ENCODE measurements around the gene GCGR. TPM values are rescaled to one million over a fixed set of nuclear protein-coding genes. Genes with fewer than 3 reads are reported as not detected.

Gene GCGR
- total and polyA plus RNA-seq, 7 experiments from 2014 or later: not detected

DNA sequence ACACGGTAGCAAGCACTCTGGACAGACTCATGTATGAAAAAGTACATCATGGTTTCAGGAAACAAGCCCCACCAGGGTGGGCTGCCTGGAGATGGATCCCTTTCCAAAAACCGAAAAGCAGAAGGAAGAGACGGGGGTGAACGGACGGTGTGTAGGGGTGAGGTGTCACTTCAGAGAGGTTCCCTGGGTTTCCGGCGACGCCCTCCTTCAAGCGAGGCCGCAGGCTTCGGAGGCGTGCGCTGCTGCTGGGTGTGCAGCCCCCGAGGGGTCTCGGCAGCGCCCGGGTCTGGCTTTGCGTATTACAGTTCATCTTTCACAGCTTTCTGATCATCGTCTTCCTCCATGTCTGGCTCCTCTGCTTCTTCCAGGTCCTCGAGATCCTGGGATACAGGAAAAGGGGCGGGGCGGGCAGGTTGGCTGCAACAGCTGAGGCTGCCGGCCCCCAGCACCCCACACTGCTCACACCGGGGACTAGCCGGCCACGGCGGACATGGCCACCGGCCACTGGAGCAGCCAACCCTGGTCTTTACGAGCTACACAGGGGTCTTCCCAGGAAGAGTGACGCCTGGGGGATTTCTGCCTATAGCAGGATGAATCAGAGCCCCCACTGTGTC lies 39.9 kb downstream of the GCGR start:
- Histone ChIP-seq H3K4me3 (ENCODE audit: low read length) (no peak overlapping the region), H3K4me1 (ENCODE audit: control insufficient read depth in 2 of 2, insufficient read depth in 2 of 2, low read length in 2 of 2) (no peaks in the 10 kb centered on the region), H3K36me3 (ENCODE audit: control insufficient read depth in 2 of 3, insufficient read depth in 3 of 3, low read length in 3 of 3) (peaks cover 5 to 54% (median 9%) of the 10 kb centered on the region in 3 experiments), H3K27ac (ENCODE audit: low read depth, low read length) (no peak overlapping the region), H3K27me3 (ENCODE audit: control insufficient read depth in 2 of 2, insufficient read depth in 2 of 2, low read length in 2 of 2) (no peaks in the 10 kb centered on the region), H3K9me3 (ENCODE audit: control insufficient read depth in 2 of 3, low read length in 3 of 3) (no peaks in the 10 kb centered on the region)
- CTCF ChIA-PET: no interaction called here
- DNase-seq (no peak), ATAC-seq (no peak)
- no peak overlapping the region for H3K27ac Mint-ChIP-seq
- H3K9me3 Mint-ChIP-seq: no peaks in the 10 kb centered on the region
- peaks cover 0 to 21% (median 0%) of the 10 kb centered on the region in 5 donors for H3K36me3 Mint-ChIP-seq
- H3K4me1 Mint-ChIP-seq: no peaks in the 10 kb centered on the region
- intact Hi-C loops (cut with micrococcal nuclease): no loop called here
- POLR2A ChIA-PET: interaction anchor here (1.8 kb wide), 1 partner anchor 10 kb away, joined by 8 read pairs; the partner anchor contains the start of gene MCRIP1
- no peaks in the 10 kb centered on the region for H3K27me3 Mint-ChIP-seq
- no peak overlapping the region for H3K4me3 Mint-ChIP-seq

DNA sequence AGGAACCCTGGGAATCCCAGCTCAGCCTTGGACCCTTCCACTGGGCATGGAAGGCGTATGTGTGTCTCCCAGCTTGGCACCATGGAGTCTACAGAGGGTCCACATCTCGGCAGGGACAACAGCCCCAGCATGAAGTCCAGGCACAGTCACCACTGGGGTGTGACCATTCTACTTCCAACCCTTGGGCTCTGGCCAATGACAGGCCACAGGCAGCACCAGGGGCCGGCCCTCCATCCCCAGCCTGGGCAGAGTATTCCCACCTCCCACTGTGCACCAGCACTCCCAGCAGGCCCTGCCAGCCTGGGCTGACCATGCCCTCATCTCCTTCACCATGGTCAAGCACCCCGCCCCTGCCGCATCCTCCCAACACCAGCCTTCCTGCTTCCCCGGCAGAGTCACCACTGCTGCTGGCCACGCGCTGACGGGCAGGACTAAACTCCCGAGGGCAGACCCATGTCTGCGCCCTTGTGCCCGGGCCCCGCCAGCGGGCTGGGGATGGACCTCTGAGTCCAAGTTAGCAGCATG lies 40.4 kb downstream of the GCGR start:
- ATAC-seq (no peak), DNase-seq (no peak)
- intact Hi-C loops (cut with micrococcal nuclease): no loop called here
- Histone ChIP-seq H3K9me3 (ENCODE audit: control insufficient read depth in 2 of 3, low read length in 3 of 3) (no peaks in the 10 kb centered on the region), H3K36me3 (ENCODE audit: control insufficient read depth in 2 of 3, insufficient read depth in 3 of 3, low read length in 3 of 3) (peaks cover 5 to 54% (median 9%) of the 10 kb centered on the region in 3 experiments), H3K27ac (ENCODE audit: low read depth, low read length) (no peak overlapping the region), H3K27me3 (ENCODE audit: control insufficient read depth in 2 of 2, insufficient read depth in 2 of 2, low read length in 2 of 2) (no peaks in the 10 kb centered on the region), H3K4me3 (ENCODE audit: low read length) (no peak overlapping the region), H3K4me1 (ENCODE audit: control insufficient read depth in 2 of 2, insufficient read depth in 2 of 2, low read length in 2 of 2) (no peaks in the 10 kb centered on the region)
- Mint-ChIP-seq H3K36me3 (peaks cover 0 to 21% (median 0%) of the 10 kb centered on the region in 5 donors), H3K4me1 (no peaks in the 10 kb centered on the region), H3K9me3 (no peaks in the 10 kb centered on the region), H3K27me3 (no peaks in the 10 kb centered on the region), H3K4me3 (no peak overlapping the region), H3K27ac (peak overlapping the region in 1 of 9 donors; percentile 28)
- CTCF ChIA-PET: no interaction called here
- POLR2A ChIA-PET: interaction anchor here (1.8 kb wide), 1 partner anchor 11 kb away, joined by 8 read pairs; the partner anchor contains the start of gene MCRIP1

DNA sequence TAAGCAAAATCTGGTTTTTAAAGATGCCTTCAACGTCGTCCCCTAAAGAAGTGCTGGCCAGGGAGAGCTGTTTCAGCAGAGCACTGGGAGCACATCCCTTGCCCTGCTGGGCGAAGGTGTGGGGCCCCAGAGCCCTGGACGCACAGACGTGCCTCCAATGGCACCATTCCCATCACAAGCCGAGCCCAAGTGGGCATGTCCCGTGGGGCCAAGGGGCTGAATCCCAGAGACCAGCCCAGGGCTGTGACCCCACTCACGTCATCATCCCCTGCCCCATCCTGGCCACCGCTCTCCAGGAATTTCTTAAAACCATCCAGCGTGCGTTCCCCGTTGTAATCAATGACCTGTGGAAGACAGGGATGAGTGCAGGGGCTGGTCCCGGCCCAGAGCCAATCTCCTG lies 40.9 kb downstream of the GCGR start:
- no peaks in the 10 kb centered on the region for H3K9me3 ChIP-seq (ENCODE audit: control insufficient read depth in 2 of 3, low read length in 3 of 3)
- no peaks in the 10 kb centered on the region for H3K27me3 Mint-ChIP-seq
- H3K36me3 Mint-ChIP-seq: peaks cover 0 to 21% (median 0%) of the 10 kb centered on the region in 5 donors
- H3K27me3 ChIP-seq (ENCODE audit: control insufficient read depth in 2 of 2, insufficient read depth in 2 of 2, low read length in 2 of 2): no peaks in the 10 kb centered on the region
- ChIA-PET POLR2A (no interaction called here), CTCF (no interaction called here)
- H3K4me3 Mint-ChIP-seq: no peak overlapping the region
- H3K4me1 ChIP-seq (ENCODE audit: control insufficient read depth in 2 of 2, insufficient read depth in 2 of 2, low read length in 2 of 2): no peaks in the 10 kb centered on the region
- peaks cover 5 to 54% (median 9%) of the 10 kb centered on the region in 3 experiments for H3K36me3 ChIP-seq (ENCODE audit: control insufficient read depth in 2 of 3, insufficient read depth in 3 of 3, low read length in 3 of 3)
- H3K4me1 Mint-ChIP-seq: no peaks in the 10 kb centered on the region
- no peaks in the 10 kb centered on the region for H3K9me3 Mint-ChIP-seq
- H3K27ac Mint-ChIP-seq: peak overlapping the region in 1 of 9 donors; percentile 6
- no peak overlapping the region for H3K4me3 ChIP-seq (ENCODE audit: low read length)
- intact Hi-C loops (cut with micrococcal nuclease): no loop called here
- H3K27ac ChIP-seq (ENCODE audit: low read depth, low read length): no peak overlapping the region
- DNase-seq (no peak), ATAC-seq (no peak)

DNA sequence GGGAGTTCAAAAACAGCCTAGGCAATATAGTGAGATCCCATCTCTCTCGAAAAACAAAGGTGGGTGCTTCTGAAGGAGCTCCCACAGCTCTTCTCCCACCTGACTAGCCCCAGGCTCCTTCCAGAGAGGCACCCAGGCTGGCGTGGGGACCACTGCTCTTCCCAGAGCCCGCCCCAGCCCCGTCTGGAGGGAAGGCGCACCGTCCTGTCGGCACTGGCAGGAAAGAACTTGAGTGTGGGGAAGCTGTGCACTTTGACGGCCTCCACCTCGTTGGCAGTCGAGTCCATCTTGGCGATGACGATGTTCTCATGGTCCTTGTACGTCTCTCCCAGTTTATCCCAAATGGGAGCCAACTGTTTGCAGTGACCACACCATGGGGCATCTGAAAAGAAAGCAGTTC lies 41.4 kb downstream of the GCGR start:
- Mint-ChIP-seq H3K9me3 (no peaks in the 10 kb centered on the region), H3K27ac (no peak overlapping the region), H3K36me3 (peaks cover 0 to 21% (median 0%) of the 10 kb centered on the region in 5 donors), H3K4me1 (no peaks in the 10 kb centered on the region), H3K4me3 (no peak overlapping the region), H3K27me3 (no peaks in the 10 kb centered on the region)
- no peak overlapping the region for H3K4me3 ChIP-seq (ENCODE audit: low read length)
- no peak for ATAC-seq
- H3K36me3 ChIP-seq (ENCODE audit: control insufficient read depth in 2 of 3, insufficient read depth in 3 of 3, low read length in 3 of 3): peaks cover 5 to 54% (median 9%) of the 10 kb centered on the region in 3 experiments
- no peaks in the 10 kb centered on the region for H3K27me3 ChIP-seq (ENCODE audit: control insufficient read depth in 2 of 2, insufficient read depth in 2 of 2, low read length in 2 of 2)
- ChIA-PET POLR2A (no interaction called here), CTCF (no interaction called here)
- no peaks in the 10 kb centered on the region for H3K4me1 ChIP-seq (ENCODE audit: control insufficient read depth in 2 of 2, insufficient read depth in 2 of 2, low read length in 2 of 2)
- H3K27ac ChIP-seq (ENCODE audit: low read depth, low read length): no peak overlapping the region
- no peaks in the 10 kb centered on the region for H3K9me3 ChIP-seq (ENCODE audit: control insufficient read depth in 2 of 3, low read length in 3 of 3)
- intact Hi-C loops (cut with micrococcal nuclease): no loop called here
- DNase-seq: no peak

DNA sequence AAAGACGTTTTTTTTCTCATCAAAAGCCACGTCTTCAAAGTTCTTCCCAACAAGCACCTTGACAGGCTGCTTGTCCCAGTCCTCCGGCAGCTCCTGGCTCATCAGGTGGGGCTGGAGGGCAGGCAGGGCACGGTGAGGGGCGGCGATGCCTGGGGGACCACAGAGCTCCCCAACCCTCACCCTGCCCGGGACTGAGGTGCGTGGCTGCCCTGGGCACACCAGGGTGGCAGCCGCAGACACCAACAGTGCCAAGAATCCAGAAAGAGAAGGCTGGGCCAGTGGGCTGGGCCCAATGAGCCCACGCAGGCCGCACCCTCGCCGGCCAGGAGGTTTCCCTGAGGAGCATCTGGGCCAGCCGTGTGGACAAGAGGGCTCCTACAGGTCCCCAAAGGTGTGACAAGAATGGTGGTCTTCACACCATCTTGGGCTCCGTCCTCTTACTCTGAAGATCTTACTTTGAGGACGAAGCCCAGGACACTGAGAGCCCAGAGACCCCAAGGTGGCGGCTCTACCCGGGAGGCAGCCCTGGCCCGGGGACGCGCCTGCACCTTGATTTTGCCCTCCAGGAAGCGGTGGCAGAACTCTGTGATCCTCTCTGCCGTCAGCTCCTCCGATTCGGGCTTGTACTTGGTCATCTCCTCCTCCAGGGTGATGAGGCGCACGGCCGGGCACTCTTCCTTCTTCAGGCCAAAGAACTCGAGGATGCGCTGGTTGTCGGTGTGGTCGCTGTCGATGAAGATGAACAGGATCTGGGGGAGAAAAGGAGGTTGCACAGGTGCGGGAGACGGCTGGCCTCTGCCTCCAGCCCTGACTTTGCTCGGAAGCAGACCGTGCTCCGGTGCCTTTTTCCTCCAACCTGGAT lies 42.2 kb downstream of the GCGR start:
- Histone ChIP-seq H3K36me3 (ENCODE audit: control insufficient read depth in 2 of 3, insufficient read depth in 3 of 3, low read length in 3 of 3) (peaks cover 5 to 55% (median 9%) of the 10 kb centered on the region in 3 experiments), H3K4me1 (ENCODE audit: control insufficient read depth in 2 of 2, insufficient read depth in 2 of 2, low read length in 2 of 2) (no peaks in the 10 kb centered on the region), H3K9me3 (ENCODE audit: control insufficient read depth in 2 of 3, low read length in 3 of 3) (no peaks in the 10 kb centered on the region), H3K27me3 (ENCODE audit: control insufficient read depth in 2 of 2, insufficient read depth in 2 of 2, low read length in 2 of 2) (no peaks in the 10 kb centered on the region), H3K27ac (ENCODE audit: low read depth, low read length) (no peak overlapping the region), H3K4me3 (ENCODE audit: low read length) (no peak overlapping the region)
- ChIA-PET CTCF (no interaction called here), POLR2A (no interaction called here)
- Mint-ChIP-seq H3K9me3 (no peaks in the 10 kb centered on the region), H3K4me1 (no peaks in the 10 kb centered on the region), H3K27ac (no peak overlapping the region), H3K27me3 (no peaks in the 10 kb centered on the region), H3K36me3 (peaks cover 0 to 21% (median 0%) of the 10 kb centered on the region in 5 donors), H3K4me3 (no peak overlapping the region)
- intact Hi-C loops (cut with micrococcal nuclease): no loop called here
- ATAC-seq (no peak), DNase-seq (no peak)

DNA sequence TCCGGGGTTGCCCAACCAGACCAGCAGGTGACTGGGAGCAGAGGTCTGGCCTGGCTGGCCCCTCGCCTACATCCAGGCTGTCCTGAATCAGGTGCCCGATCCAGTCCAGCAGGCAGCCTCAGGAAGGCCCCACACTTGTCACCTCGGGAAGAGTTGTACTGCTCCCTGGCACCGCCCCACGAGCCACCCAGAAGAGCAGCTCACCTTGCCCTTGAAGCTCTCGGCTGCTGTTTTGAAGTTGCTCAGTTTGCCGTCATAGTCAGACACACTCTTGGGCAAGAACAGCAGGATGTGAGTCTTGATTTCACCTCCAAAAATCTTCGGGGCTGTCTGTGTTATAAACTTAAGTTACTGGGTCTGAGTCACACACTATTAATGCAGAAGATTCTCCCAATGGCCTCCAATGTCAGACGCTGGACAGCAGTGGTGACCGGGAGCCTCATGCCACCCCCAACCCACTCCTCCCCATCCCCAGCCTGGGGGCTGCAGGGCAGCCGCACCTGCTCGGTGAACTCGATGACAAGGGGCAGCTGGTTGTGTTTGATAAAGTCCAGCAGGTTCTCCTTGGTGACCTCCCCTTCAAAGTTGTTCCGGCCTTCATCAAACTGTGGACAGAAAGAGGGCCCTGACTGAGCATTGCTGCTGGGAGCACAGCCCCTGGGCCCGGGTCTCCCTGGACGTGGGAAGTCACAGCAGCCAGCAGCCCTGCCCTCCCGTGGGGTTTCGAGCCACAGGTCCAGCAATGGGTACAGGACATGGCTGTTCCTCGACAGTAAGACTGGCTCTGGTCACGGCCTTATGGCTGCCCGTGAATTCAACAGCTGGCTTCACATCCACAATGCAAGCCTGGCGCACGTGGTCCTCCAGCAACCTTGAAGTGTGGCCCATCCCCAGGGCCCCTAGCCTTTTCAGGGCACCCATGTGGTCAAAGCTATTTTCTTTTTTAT lies 43.1 kb downstream of the GCGR start:
- CTCF ChIA-PET: no interaction called here
- no peaks in the 10 kb centered on the region for H3K27me3 Mint-ChIP-seq

More for the DNA sequence above, 43.1 kb downstream of the GCGR start:
- H3K9me3 ChIP-seq (ENCODE audit: control insufficient read depth in 2 of 3, low read length in 3 of 3): no peaks in the 10 kb centered on the region
- peaks cover 5 to 64% (median 13%) of the 10 kb centered on the region in 3 experiments for H3K36me3 ChIP-seq (ENCODE audit: control insufficient read depth in 2 of 3, insufficient read depth in 3 of 3, low read length in 3 of 3)
- no peaks in the 10 kb centered on the region for H3K4me1 ChIP-seq (ENCODE audit: control insufficient read depth in 2 of 2, insufficient read depth in 2 of 2, low read length in 2 of 2)
- intact Hi-C loops (cut with micrococcal nuclease): no loop called here
- POLR2A ChIA-PET: no interaction called here
- Mint-ChIP-seq H3K4me1 (peaks cover 0 to 6% (median 0%) of the 10 kb centered on the region in 7 donors), H3K4me3 (no peak overlapping the region), H3K9me3 (no peaks in the 10 kb centered on the region), H3K27ac (no peak overlapping the region), H3K36me3 (peaks cover 0 to 27% (median 4%) of the 10 kb centered on the region in 5 donors)
- ATAC-seq: no peak
- no peak overlapping the region for H3K27ac ChIP-seq (ENCODE audit: low read depth, low read length)
- H3K27me3 ChIP-seq (ENCODE audit: control insufficient read depth in 2 of 2, insufficient read depth in 2 of 2, low read length in 2 of 2): no peaks in the 10 kb centered on the region
- DNase-seq: no peak
- no peak overlapping the region for H3K4me3 ChIP-seq (ENCODE audit: low read length)

Measured in naive thymus-derived CD4-positive, alpha-beta T cell (primary cell).